DND-41 (cell line): ENCODE results near the gene PBX4.

ENCODE experiments used
- ATAC-seq: fragments of 200-7000 bp; cut with Tn5 transposase; 3 replicates; pipeline ENCODE4 v1.9.1; 2021; ENCODE audit warnings: low read depth; ENCODE audit not compliant: insufficient read depth
- DNase-seq: peaks from one replicate; pipeline ENCODE4 v3.0.0-alpha.2; 2020
- H2AFZ ChIP-seq: 2 replicates; pipeline ENCODE4 v1.6.0; 2012; ENCODE audit warnings: low read depth, low read length
- H3K27ac ChIP-seq: 2 replicates; pipeline ENCODE4 v1.5.1; 2012; ENCODE audit warnings: low read length, inconsistent platforms
- H3K27me3 ChIP-seq: fragments of 200-600 bp; sonication (generic); 2 replicates; pipeline ENCODE4 v1.6.0; 2012; ENCODE audit warnings: low read length, mild to moderate bottlenecking, inconsistent platforms; ENCODE audit not compliant: insufficient read depth, poor library complexity
- H3K36me3 ChIP-seq: 2 replicates; pipeline ENCODE4 v1.5.1; 2012; ENCODE audit warnings: low read length, inconsistent platforms; ENCODE audit not compliant: insufficient read depth
- H3K4me1 ChIP-seq: 2 replicates; pipeline ENCODE4 v1.5.1; 2012; ENCODE audit warnings: mild to moderate bottlenecking, low read length; ENCODE audit not compliant: insufficient read depth
- H3K4me2 ChIP-seq: 2 replicates; pipeline ENCODE4 v1.6.0; 2012; ENCODE audit warnings: mild to moderate bottlenecking, moderate library complexity, low read length, inconsistent platforms; ENCODE audit not compliant: insufficient read depth
- H3K4me3 ChIP-seq, 2 experiments: fragments of 200-600 bp in 1 of 2; shearing (Covaris generic) in 1 of 2; 2 replicates each; pipeline ENCODE4 v1.5.1; 2012 to 2016; ENCODE audit warnings: inconsistent platforms in 2 of 2, low read length in 2 of 2, mild to moderate bottlenecking in 2 of 2, low read depth in 1 of 2, moderate library complexity in 1 of 2
- H3K79me2 ChIP-seq: 2 replicates; pipeline ENCODE4 v1.6.0; 2012; ENCODE audit warnings: low read length, inconsistent platforms; ENCODE audit not compliant: insufficient read depth
- H3K9ac ChIP-seq: 2 replicates; pipeline ENCODE4 v1.6.0; 2012; ENCODE audit warnings: low read depth, mild to moderate bottlenecking, inconsistent platforms, low read length, moderate library complexity
- H3K9me3 ChIP-seq: 2 replicates; pipeline ENCODE4 v1.5.1; 2012; ENCODE audit warnings: low read length, moderate library complexity, mild to moderate bottlenecking, inconsistent platforms; ENCODE audit not compliant: insufficient read depth, severe bottlenecking
- H4K20me1 ChIP-seq: 2 replicates; pipeline ENCODE4 v1.6.0; 2012; ENCODE audit warnings: low read length; ENCODE audit not compliant: insufficient read depth
- EZH2 ChIP-seq: IDR thresholded peaks from 3 replicates; pipeline ENCODE4 v1.6.1; 2012; ENCODE audit warnings: borderline replicate concordance, low read depth, mild to moderate bottlenecking, moderate library complexity, low read length, inconsistent platforms; ENCODE audit not compliant: severe bottlenecking
- TF ChIP-seq, protein P1 (sequence below): IDR thresholded peaks from 2 replicates; pipeline ENCODE4 v1.5.1; 2012; ENCODE audit warnings: borderline replicate concordance, low read length, moderate library complexity, mild to moderate bottlenecking; ENCODE audit not compliant: poor library complexity, severe bottlenecking; ENCODE audit errors: extremely low read depth

PBX4 gene

DNA sequence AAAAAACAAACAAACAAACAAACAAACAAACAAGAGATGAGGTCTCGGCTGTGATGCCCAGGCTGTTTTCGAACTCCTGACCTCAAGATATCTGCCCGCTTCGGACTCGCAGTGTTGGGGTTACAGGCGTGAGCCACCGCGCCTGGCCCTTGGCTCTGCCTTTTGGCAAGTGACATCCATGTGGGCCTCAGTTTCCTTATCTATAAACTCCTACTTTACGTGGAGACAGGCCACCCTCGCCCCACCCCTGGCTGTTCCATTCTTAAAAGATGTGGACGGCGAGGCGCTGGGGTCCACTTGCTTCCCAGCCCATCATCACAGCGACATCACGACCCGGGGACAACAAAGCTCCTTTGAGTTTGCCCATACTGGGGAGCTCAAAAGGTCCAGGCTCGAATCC, 104.8 kb downstream of the PBX4 start:
- Histone ChIP-seq H3K36me3 (peaks cover 12% of the 10 kb centered on the region), H3K9ac (no peak overlapping the region), H3K27ac (no peak overlapping the region), H3K4me3 (no peak overlapping the region), H3K9me3 (no peaks in the 10 kb centered on the region), H3K4me1 (peaks cover 28% of the 10 kb centered on the region), H2AFZ (no peak overlapping the region), H3K27me3 (no peaks in the 10 kb centered on the region), H3K79me2 (peaks cover 41% of the 10 kb centered on the region), H4K20me1 (no peaks in the 10 kb centered on the region; the same call in 1 of the 2 replicates), H3K4me2 (no peak overlapping the region)
- TF ChIP-seq, protein P1, sequence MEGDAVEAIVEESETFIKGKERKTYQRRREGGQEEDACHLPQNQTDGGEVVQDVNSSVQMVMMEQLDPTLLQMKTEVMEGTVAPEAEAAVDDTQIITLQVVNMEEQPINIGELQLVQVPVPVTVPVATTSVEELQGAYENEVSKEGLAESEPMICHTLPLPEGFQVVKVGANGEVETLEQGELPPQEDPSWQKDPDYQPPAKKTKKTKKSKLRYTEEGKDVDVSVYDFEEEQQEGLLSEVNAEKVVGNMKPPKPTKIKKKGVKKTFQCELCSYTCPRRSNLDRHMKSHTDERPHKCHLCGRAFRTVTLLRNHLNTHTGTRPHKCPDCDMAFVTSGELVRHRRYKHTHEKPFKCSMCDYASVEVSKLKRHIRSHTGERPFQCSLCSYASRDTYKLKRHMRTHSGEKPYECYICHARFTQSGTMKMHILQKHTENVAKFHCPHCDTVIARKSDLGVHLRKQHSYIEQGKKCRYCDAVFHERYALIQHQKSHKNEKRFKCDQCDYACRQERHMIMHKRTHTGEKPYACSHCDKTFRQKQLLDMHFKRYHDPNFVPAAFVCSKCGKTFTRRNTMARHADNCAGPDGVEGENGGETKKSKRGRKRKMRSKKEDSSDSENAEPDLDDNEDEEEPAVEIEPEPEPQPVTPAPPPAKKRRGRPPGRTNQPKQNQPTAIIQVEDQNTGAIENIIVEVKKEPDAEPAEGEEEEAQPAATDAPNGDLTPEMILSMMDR, result no peak
- no peak for TF ChIP-seq EZH2
- DNase-seq, result no peak
- no peak for ATAC-seq
